Trophoblast cell (in vitro differentiated cells and primary cell): Measurements from ENCODE around the gene FOXC2.

Source experiments
- DNase-seq, 2 donors: peaks; one replicate each; pipeline ENCODE4 v3.0.0-alpha.2; 2016
- H2AFZ ChIP-seq: 2 replicates; pipeline ENCODE4 v1.6.1; 2013; ENCODE audit warnings: low read length, moderate library complexity, mild to moderate bottlenecking; ENCODE audit not compliant: insufficient read depth, poor library complexity
- H2AK5ac ChIP-seq: 2 replicates; pipeline ENCODE4 v1.6.1; 2013; ENCODE audit warnings: mild to moderate bottlenecking, low read length
- H2BK120ac ChIP-seq: 2 replicates; pipeline ENCODE4 v1.6.1; 2013; ENCODE audit warnings: low read length, mild to moderate bottlenecking, moderate library complexity; ENCODE audit not compliant: insufficient read depth, poor library complexity
- H2BK12ac ChIP-seq: 2 replicates; pipeline ENCODE4 v1.6.1; 2013; ENCODE audit warnings: mild to moderate bottlenecking, low read length, moderate library complexity
- H2BK5ac ChIP-seq: 2 replicates; pipeline ENCODE4 v1.6.1; 2013; ENCODE audit warnings: low read length, low read depth, moderate library complexity, mild to moderate bottlenecking; ENCODE audit not compliant: poor library complexity
- H3K14ac ChIP-seq: 2 replicates; pipeline ENCODE4 v1.6.1; 2013; ENCODE audit warnings: mild to moderate bottlenecking, low read length
- H3K18ac ChIP-seq: 2 replicates; pipeline ENCODE4 v1.6.1; 2013; ENCODE audit warnings: mild to moderate bottlenecking, low read length
- H3K23ac ChIP-seq: 2 replicates; pipeline ENCODE4 v1.6.1; 2013; ENCODE audit warnings: low read length
- H3K27ac ChIP-seq: 2 replicates; pipeline ENCODE4 v1.5.1; 2013; ENCODE audit warnings: low read depth, mild to moderate bottlenecking, inconsistent platforms, low read length, moderate library complexity
- H3K27me3 ChIP-seq: 2 replicates; pipeline ENCODE4 v1.6.1; 2013; ENCODE audit warnings: inconsistent platforms, mild to moderate bottlenecking, low read length, moderate library complexity; ENCODE audit not compliant: insufficient read depth
- H3K36me3 ChIP-seq, 2 experiments: 1 replicate in 1 of 2; 2 replicates in 1 of 2; pipeline ENCODE4 v1.6.1; 2013; ENCODE audit warnings: low read length in 2 of 2, mild to moderate bottlenecking in 2 of 2, moderate library complexity in 1 of 2; ENCODE audit not compliant: insufficient read depth in 2 of 2, control insufficient read depth in 1 of 2
- H3K4ac ChIP-seq: 2 replicates; pipeline ENCODE4 v1.6.1; 2013; ENCODE audit warnings: low read depth, mild to moderate bottlenecking, low read length, moderate library complexity
- H3K4me1 ChIP-seq, 2 experiments: 1 replicate in 1 of 2; 2 replicates in 1 of 2; pipeline ENCODE4 v1.6.1; 2013; ENCODE audit warnings: low read length in 2 of 2, mild to moderate bottlenecking in 2 of 2, moderate library complexity in 1 of 2; ENCODE audit not compliant: insufficient read depth in 2 of 2, control insufficient read depth in 1 of 2
- H3K4me2 ChIP-seq: 2 replicates; pipeline ENCODE4 v1.6.1; 2013; ENCODE audit warnings: inconsistent platforms, mild to moderate bottlenecking, low read length, moderate library complexity
- H3K4me3 ChIP-seq: 2 replicates; pipeline ENCODE4 v1.5.1; 2013; ENCODE audit warnings: mild to moderate bottlenecking, low read depth, low read length, inconsistent platforms
- H3K79me1 ChIP-seq: one replicate; pipeline ENCODE4 v1.6.1; 2013; ENCODE audit warnings: low read length
- H3K79me2 ChIP-seq: 2 replicates; pipeline ENCODE4 v1.6.1; 2013; ENCODE audit warnings: low read length, mild to moderate bottlenecking; ENCODE audit not compliant: control insufficient read depth, insufficient read depth, poor library complexity
- H3K9ac ChIP-seq: 2 replicates; pipeline ENCODE4 v1.6.1; 2013; ENCODE audit warnings: mild to moderate bottlenecking, low read length
- H3K9me3 ChIP-seq: 2 replicates; pipeline ENCODE4 v1.6.1; 2013; ENCODE audit warnings: low read depth, mild to moderate bottlenecking, control low read depth, inconsistent platforms, low read length; ENCODE audit not compliant: insufficient read depth
- H4K12ac ChIP-seq: 2 replicates; pipeline ENCODE4 v1.6.1; 2013; ENCODE audit warnings: low read depth, mild to moderate bottlenecking, low read length, moderate library complexity
- H4K8ac ChIP-seq: 2 replicates; pipeline ENCODE4 v1.6.1; 2013; ENCODE audit warnings: low read depth, mild to moderate bottlenecking, low read length, moderate library complexity
- H4K91ac ChIP-seq: one replicate; pipeline ENCODE4 v1.6.1; 2013; ENCODE audit warnings: low read depth, mild to moderate bottlenecking, low read length, moderate library complexity
- WGBS: extraction: QIAGEN DNeasy Blood & Tissue Kit; methylation state at CpG from one replicate; pipeline ENCODE4 v1.1.7; 2013; ENCODE audit warnings: missing lambda C conversion rate; ENCODE audit not compliant: insufficient read length, insufficient coverage; ENCODE audit errors: extremely low coverage; 5-methylcytosine and 5-hydroxymethylcytosine counted together

Gene FOXC2

DNA sequence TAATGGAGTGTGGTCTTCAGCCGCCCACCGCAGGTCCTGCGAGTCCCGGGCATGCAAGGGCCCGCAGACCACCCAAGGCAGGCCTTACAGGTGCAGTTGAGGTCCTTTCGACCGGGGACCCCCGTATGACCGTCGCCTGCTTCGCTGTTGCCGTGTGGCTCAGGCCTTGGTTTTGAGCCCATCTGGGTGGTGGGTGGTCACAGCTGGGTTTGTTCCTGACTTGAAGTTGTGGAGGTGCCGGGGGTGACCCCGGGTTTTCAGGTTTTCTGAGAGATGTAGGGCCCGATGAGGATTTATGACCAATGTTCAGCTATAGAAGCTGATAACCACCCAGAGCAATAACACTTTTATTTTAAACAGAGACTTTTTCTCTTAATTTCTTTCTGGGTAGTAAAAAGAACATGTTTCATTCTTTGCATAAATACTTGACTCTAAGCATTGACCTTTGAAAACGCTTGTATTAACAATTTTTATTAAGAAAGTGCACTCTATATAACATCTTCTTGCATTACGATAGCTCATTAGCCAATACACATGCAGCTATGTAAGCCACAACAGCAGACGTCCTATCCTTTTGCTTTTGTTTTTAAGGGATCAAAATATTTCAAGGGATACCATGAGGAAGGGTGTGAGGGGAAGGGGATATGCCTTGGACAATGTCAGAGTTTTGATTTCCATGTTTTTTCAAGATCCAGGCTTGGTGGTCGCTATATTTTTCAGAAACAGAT lies 13.6 kb downstream of the FOXC2 start:
- no peak overlapping the region for H2AFZ ChIP-seq
- peaks cover 11 to 21% of the 10 kb centered on the region in 2 experiments for H3K4me1 ChIP-seq
- H3K4me2 ChIP-seq: no peak overlapping the region
- no peak overlapping the region for H4K91ac ChIP-seq
- peaks cover 2% of the 10 kb centered on the region for H3K79me2 ChIP-seq
- no peak overlapping the region for H3K4me3 ChIP-seq
- no peak overlapping the region for H4K8ac ChIP-seq
- H3K27me3 ChIP-seq: peaks cover 49% of the 10 kb centered on the region
- H3K18ac ChIP-seq: no peak overlapping the region
- no peaks in the 10 kb centered on the region for H3K36me3 ChIP-seq
- H3K27ac ChIP-seq: no peak overlapping the region
- no peak overlapping the region for H2BK12ac ChIP-seq
- no peak overlapping the region for H4K12ac ChIP-seq
- WGBS: no CpG with 5 or more reads among the region's 19 CpGs
- no peak overlapping the region for H3K14ac ChIP-seq
- H3K9me3 ChIP-seq: peaks cover 5% of the 10 kb centered on the region
- peaks cover 8% of the 10 kb centered on the region for H3K79me1 ChIP-seq
- H3K9ac ChIP-seq: no peak overlapping the region
- DNase-seq: no peak
- H2AK5ac ChIP-seq: no peak overlapping the region
- H3K23ac ChIP-seq: no peak overlapping the region
- H2BK120ac ChIP-seq: no peak overlapping the region
- H2BK5ac ChIP-seq: no peak overlapping the region
- H3K4ac ChIP-seq: no peak overlapping the region

DNA sequence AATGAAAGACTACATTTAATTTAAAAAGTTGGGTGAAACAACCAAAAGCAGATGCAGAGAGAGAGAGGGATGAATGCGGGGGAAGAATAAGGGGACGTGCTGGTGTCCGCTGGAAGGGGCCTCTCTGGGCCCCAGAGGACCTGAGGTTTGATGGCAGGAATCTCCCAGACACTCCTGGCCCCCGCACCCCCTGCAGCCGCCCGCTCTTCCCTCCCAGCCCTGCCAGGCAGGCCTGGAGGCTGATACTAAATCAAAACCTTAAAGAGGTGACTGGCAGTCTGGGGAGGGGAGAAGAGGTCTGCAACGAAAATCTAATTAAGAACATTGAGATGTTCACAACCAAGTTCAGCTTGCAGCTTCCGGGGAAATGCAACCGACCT lies 14.2 kb downstream of the FOXC2 start:
- Histone ChIP-seq H2AFZ (no peak overlapping the region), H4K12ac (no peak overlapping the region), H2BK12ac (no peak overlapping the region), H3K79me2 (peaks cover 2% of the 10 kb centered on the region), H4K91ac (no peak overlapping the region), H2BK5ac (no peak overlapping the region), H3K4me2 (no peak overlapping the region), H3K27me3 (peaks cover 49% of the 10 kb centered on the region), H3K4me1 (peaks cover 8 to 18% of the 10 kb centered on the region in 2 experiments), H3K23ac (no peak overlapping the region), H3K27ac (no peak overlapping the region), H3K79me1 (peaks cover 5% of the 10 kb centered on the region), H3K14ac (no peak overlapping the region), H3K9me3 (peaks cover 5% of the 10 kb centered on the region), H4K8ac (no peak overlapping the region), H3K4ac (no peak overlapping the region), H3K18ac (no peak overlapping the region), H2BK120ac (no peak overlapping the region), H3K36me3 (no peaks in the 10 kb centered on the region), H3K4me3 (no peak overlapping the region), H2AK5ac (no peak overlapping the region), H3K9ac (no peak overlapping the region)
- no CpG with 5 or more reads among the region's 9 CpGs for WGBS
- DNase-seq: no peak

DNA sequence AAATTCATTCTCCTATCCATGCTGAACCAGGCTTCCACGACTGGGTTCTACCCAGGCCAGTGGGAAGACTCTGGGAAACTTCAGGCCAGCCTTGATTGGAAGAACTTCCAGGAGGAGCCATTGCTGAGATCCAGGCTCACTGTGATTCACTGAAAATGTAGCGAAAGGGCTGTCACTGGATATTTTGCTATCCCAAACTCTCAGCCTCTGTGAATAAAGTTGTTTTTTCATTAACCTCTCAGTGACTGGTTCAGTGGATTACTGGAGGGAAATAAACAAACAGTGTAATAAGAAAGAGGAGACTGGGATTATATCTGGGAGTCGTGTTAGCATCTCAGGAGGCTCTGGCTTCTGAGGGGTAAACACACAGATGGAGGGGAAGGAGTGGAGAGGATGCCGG lies 14.8 kb downstream of the FOXC2 start:
- Histone ChIP-seq H4K8ac (no peak overlapping the region), H3K9ac (no peak overlapping the region), H2BK120ac (no peak overlapping the region), H3K4me1 (peaks cover 5 to 14% of the 10 kb centered on the region in 2 experiments), H4K91ac (no peak overlapping the region), H3K4ac (no peak overlapping the region), H3K79me1 (peaks cover 2% of the 10 kb centered on the region), H3K36me3 (no peaks in the 10 kb centered on the region), H4K12ac (no peak overlapping the region), H2BK5ac (no peak overlapping the region), H3K27ac (no peak overlapping the region), H2BK12ac (no peak overlapping the region), H3K23ac (no peak overlapping the region), H3K4me2 (no peak overlapping the region), H2AFZ (no peak overlapping the region), H2AK5ac (no peak overlapping the region), H3K4me3 (no peak overlapping the region), H3K14ac (no peak overlapping the region), H3K9me3 (peaks cover 5% of the 10 kb centered on the region), H3K18ac (no peak overlapping the region), H3K27me3 (peaks cover 46% of the 10 kb centered on the region), H3K79me2 (peaks cover under 1% of the 10 kb centered on the region)
- DNase-seq: no peak
- no CpG with 5 or more reads among the region's 4 CpGs for WGBS

GRCh38 chr16:86584071-86584685 lies 17.5 kb downstream of the FOXC2 start:
- H3K4ac ChIP-seq: no peak overlapping the region
- H3K36me3 ChIP-seq: no peaks in the 10 kb centered on the region
- H3K9me3 ChIP-seq: peaks cover 6% of the 10 kb centered on the region
- no peak overlapping the region for H3K4me3 ChIP-seq
- no peak for DNase-seq
- WGBS: no CpG with 5 or more reads among the region's 6 CpGs
- H3K14ac ChIP-seq: no peak overlapping the region
- H4K91ac ChIP-seq: no peak overlapping the region
- H3K4me2 ChIP-seq: no peak overlapping the region
- H2BK5ac ChIP-seq: no peak overlapping the region
- H2AK5ac ChIP-seq: no peak overlapping the region
- H3K4me1 ChIP-seq: peaks cover 0 to 2% of the 10 kb centered on the region in 2 experiments
- no peak overlapping the region for H4K8ac ChIP-seq
- H3K79me1 ChIP-seq: no peaks in the 10 kb centered on the region
- no peak overlapping the region for H2BK12ac ChIP-seq
- H3K79me2 ChIP-seq: no peaks in the 10 kb centered on the region
- no peak overlapping the region for H4K12ac ChIP-seq
- H3K9ac ChIP-seq: no peak overlapping the region
- H2BK120ac ChIP-seq: no peak overlapping the region
- H3K27me3 ChIP-seq: peaks cover 20% of the 10 kb centered on the region
- no peak overlapping the region for H2AFZ ChIP-seq
- no peak overlapping the region for H3K23ac ChIP-seq
- no peak overlapping the region for H3K18ac ChIP-seq
- H3K27ac ChIP-seq: no peak overlapping the region
